ENCODE results near the gene CLSTN2. TPM values are rescaled to one million over a fixed set of nuclear protein-coding genes. Genes with fewer than 3 reads are reported as not detected.

Gene CLSTN2
- total RNA-seq, 1 donor from 2014 or later: 12.9 TPM

- Mint-ChIP-seq H3K27ac (no peak overlapping the region), H3K36me3 (no peaks in the 10 kb centered on the region), H3K9me3 (no peaks in the 10 kb centered on the region), H3K4me3 (no peak overlapping the region), H3K27me3 (peaks cover 3% of the 10 kb centered on the region), H3K4me1 (ENCODE audit: unreplicated experiment) (no peaks in the 10 kb centered on the region)
- DNase-seq (ENCODE audit: extremely low spot score, unreplicated experiment): no peak
- no peak for TF ChIP-seq CTCF (conservative IDR thresholded peaks at IDR 0.05)
These were observed 72.1 kb downstream of the CLSTN2 start for GRCh38 chr3:140007081-140007480.

GRCh38 chr3:140007911-140008869 is 73.2 kb downstream of the CLSTN2 start:
- Mint-ChIP-seq H3K4me3 (no peak overlapping the region), H3K27me3 (peaks cover 6% of the 10 kb centered on the region), H3K27ac (no peak overlapping the region), H3K9me3 (no peaks in the 10 kb centered on the region), H3K4me1 (ENCODE audit: unreplicated experiment) (no peaks in the 10 kb centered on the region), H3K36me3 (no peaks in the 10 kb centered on the region)
- no peak for DNase-seq (ENCODE audit: extremely low spot score, unreplicated experiment)
- TF ChIP-seq CTCF (conservative IDR thresholded peaks at IDR 0.05): no peak

- Mint-ChIP-seq H3K27me3 (peaks cover 6% of the 10 kb centered on the region), H3K36me3 (no peaks in the 10 kb centered on the region), H3K4me1 (ENCODE audit: unreplicated experiment) (no peaks in the 10 kb centered on the region), H3K9me3 (no peaks in the 10 kb centered on the region), H3K4me3 (no peak overlapping the region), H3K27ac (no peak overlapping the region)
- TF ChIP-seq CTCF (conservative IDR thresholded peaks at IDR 0.05): no peak
- no peak for DNase-seq (ENCODE audit: extremely low spot score, unreplicated experiment)
These were observed 75.4 kb downstream of the CLSTN2 start for GRCh38 chr3:140010391-140010790.

- Mint-ChIP-seq H3K27ac (no peak overlapping the region), H3K4me3 (no peak overlapping the region)
- no peak for TF ChIP-seq CTCF (conservative IDR thresholded peaks at IDR 0.05)
These were observed 76.1 kb downstream of the CLSTN2 start for GRCh38 chr3:140011086-140011485.

GRCh38 chr3:140011611-140012277 is 76.8 kb downstream of the CLSTN2 start:
- Mint-ChIP-seq H3K4me1 (ENCODE audit: unreplicated experiment) (no peaks in the 10 kb centered on the region), H3K36me3 (no peaks in the 10 kb centered on the region), H3K9me3 (no peaks in the 10 kb centered on the region), H3K4me3 (no peak overlapping the region), H3K27ac (no peak overlapping the region), H3K27me3 (peaks cover 6% of the 10 kb centered on the region)
- DNase-seq (ENCODE audit: extremely low spot score, unreplicated experiment): no peak
- TF ChIP-seq CTCF (conservative IDR thresholded peaks at IDR 0.05): no peak

More at GRCh38 chr3:140011086-140011485, 76.1 kb downstream of the CLSTN2 start:
- no peak for DNase-seq (ENCODE audit: extremely low spot score, unreplicated experiment)
- peaks cover 6% of the 10 kb centered on the region for H3K27me3 Mint-ChIP-seq
- no peaks in the 10 kb centered on the region for H3K4me1 Mint-ChIP-seq (ENCODE audit: unreplicated experiment)
- H3K9me3 Mint-ChIP-seq: no peaks in the 10 kb centered on the region
- no peaks in the 10 kb centered on the region for H3K36me3 Mint-ChIP-seq
